GOT3 (cell line): ENCODE measurements around the gene RTL10.

Experiments used
- DNase-seq: peaks from one replicate; lab custom pipeline; 2025; ENCODE audit warnings: mixed read lengths; lab: John Stamatoyannopoulos, UW

RTL10 gene

GRCh38 chr22:19823191-19823901 is 31.3 kb downstream of the RTL10 start:
- no peak for DNase-seq

DNA sequence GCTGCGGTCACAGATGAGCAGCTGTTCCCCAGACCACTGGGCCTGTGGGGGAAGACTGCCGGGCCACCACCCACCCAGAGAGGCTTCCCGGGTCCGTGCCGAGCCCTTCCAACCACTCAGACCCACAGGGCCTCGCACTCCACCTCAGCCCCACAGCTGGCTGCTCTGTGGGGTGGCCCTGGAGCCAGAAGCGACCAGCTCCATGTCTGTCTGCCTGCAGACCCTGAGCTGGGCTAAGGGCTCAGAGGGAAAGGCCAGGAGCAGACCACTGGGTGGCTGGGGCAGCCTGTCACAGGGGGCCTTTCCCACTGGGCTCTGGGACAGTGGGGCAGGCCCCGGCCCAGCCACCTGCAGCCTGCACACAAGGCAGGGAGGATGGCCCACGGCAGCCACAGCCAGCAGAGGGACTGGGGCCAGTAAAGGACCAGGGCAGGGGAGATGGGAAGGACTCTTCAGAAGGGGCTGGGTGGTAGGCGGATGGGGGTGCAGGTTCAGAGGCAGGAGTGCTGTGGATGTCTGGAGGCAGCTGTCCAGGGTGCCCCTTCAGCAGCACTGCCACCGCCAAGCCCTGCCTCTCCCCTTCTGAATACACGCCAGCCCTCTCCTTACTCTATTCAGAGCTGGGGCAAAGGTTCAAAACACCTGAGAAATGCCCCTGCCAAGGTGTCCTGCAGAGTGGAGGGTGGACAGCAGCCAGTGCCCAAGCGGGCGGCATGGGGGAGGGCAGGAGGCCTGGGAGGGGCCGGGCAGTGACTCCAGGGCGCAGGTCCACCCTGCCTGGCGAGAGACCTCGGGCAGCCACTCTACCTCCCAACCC is 32.2 kb downstream of the RTL10 start:
- no peak for DNase-seq

GRCh38 chr22:19821523-19822300 is 33.0 kb downstream of the RTL10 start:
- no peak for DNase-seq

DNA sequence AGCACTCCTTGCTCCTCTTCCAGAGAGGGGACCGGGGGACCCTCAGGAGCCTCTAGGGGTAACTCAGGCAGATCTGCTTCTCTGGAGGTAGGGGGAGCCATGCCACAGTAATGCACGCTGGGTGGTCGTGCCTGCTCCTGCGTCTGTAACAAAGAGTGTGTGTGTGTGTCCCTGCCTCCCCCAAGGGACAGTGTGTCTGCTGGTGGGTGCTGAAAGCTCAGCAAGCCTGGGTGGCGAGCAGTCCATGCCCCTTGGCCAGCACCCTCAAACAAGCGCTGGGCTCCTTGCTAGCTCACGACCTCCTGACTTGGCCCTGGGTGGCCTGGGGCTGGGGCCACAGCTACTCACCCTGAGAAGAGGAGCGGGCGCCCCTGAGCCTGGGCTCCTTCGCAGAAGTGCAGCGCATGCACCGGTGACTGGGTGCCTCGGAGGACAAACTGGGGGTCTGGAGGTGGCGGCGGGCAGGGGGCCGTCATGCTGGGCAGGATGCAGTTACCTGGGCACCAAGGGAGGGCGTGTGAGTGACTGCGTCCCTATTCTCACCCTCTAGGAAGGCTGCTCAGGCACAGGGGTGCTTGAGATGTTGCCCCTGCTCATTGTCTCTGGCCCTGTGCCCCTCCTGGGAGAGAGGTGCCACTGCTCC is 33.7 kb downstream of the RTL10 start:
- DNase-seq, result no peak

- DNase-seq, result no peak
Observed at GRCh38 chr22:19819911-19820879, 34.5 kb downstream of the RTL10 start.

DNA sequence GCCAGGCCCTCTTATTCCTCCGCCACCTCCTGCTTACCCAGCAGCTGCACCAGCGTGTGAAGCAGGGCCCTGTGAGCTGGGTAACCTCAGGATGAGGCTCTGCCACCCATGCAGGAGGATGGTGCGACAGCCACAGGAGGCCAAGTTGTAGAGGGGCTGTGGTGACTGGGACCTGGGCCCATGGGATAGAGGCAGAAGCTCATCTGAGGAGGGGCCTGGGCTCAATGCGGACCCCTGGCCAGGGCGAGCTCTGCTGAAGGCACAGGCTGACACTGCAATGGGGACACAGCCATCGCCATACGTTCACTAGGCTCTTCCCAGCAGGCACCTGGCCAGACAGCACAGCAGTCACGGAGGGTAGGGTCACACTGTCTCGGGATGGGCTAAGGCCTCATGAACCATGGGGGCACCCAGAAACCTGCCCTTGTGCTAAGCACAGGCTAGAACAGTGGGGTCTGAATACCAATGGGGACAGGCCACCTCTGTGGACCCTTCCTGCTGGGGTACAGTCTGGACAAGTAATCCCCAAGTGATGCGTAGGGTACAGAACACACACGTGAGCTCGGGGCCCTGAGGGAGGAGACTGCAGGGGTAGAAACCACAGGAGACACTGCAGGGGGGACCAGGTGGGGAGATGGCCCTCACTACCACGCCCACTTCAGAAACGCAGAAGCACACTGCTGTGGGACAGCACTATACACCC is 35.3 kb downstream of the RTL10 start:
- no peak for DNase-seq

- no peak for DNase-seq
Observed at GRCh38 chr22:19818324-19819207, 36.1 kb downstream of the RTL10 start.

DNA sequence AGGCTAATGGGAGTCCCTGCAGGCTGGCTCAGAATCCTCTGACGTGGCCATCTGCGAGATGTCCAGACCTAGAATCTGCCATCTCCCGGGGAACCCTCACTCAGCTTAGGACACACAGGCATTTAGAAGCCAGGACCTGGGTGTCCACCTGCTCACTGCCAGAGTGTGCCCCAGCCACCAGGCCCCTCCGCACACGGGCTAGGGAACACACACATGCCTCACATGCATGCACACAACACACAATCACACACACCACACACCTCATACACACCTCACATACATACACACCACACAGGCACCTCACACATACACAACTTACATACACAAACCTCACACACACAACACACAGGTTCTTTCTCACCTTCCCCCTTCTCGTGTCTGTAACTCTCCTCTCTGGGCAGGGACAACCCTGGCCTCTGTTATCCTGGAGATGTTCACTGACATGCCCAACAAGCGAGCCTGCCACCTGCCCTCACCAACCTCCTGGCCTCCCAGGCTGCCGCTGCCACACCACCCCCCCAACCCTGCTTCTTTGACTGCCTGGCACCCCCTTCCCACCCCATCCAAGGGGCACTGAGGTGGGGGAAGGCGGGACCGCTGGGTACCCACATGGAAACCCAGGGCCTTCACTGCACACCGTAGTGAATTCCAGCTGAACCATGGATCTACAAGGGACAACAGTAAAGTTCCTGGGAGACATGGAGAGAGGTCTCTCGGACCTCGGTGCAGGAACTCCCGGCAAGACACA is 38.1 kb downstream of the RTL10 start:
- no peak for DNase-seq

GRCh38 chr22:19815823-19816290 is 38.8 kb downstream of the RTL10 start:
- DNase-seq, result no peak

- DNase-seq, result no peak
Observed at GRCh38 chr22:19815093-19815822, 39.4 kb downstream of the RTL10 start.

GRCh38 chr22:19814428-19814827 is 40.2 kb downstream of the RTL10 start:
- no peak for DNase-seq

- no peak for DNase-seq
Observed at GRCh38 chr22:19812910-19813309, 41.8 kb downstream of the RTL10 start.

GRCh38 chr22:19811811-19812771 is 42.6 kb downstream of the RTL10 start:
- no peak for DNase-seq

- DNase-seq, result no peak
Observed at GRCh38 chr22:19811211-19811621, 43.5 kb downstream of the RTL10 start.

- DNase-seq, result no peak
Observed at GRCh38 chr22:19810381-19811201, 44.1 kb downstream of the RTL10 start.

DNA sequence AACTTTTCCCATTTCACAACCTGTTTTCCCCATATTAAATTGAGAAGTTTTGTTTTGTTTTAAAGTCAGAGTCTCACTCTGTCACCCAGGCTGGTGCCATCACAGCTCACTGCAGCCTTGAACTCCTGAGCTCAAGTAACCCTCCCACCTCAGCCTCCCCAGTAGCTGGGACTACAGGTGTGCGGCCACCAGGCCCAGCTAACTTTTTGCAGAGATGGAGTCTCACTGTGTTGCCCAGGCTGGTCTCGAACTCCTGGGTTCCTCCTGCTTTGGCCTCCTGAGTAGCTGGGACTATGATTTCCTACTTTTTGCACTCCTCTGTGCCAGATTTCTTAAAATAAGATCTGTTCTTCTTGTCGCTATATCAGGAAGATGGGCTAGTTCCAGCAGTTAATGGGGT is 44.9 kb downstream of the RTL10 start:
- DNase-seq, result no peak
